ENCODE results near the gene TMSB15C.
"Not testable (repeated sequence)": the region's sequence is repeated elsewhere in the genome, so short reads cannot be mapped to it uniquely, and the experiment has no call there.

Gene TMSB15C

GRCh38 chrX:104075778-104076445 lies at the start of gene TMSB15C:
TSS of gene TMSB15C (minus strand) at chrX:104076236.
- DNase-seq (ENCODE audit: low spot score), result not testable (repeated sequence)

DNA sequence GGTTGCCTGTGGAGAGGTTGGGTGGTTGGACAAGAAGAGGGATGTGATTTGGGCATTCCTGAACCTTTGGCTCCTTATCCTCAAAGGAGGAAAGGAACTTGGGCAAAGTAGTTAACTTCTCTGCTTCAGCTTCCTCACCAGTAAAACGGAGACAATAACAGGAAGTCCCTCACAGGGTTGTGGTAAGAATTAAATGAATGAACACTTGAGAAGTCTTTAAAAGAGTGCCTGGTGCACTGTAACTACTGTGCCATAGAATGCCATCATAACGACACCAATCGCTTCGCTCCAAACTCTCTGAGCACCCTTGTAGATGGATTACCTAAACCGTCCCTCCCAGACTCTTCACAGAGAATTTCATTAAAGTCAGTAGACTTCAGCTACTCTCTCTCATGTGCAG lies 46.8 kb upstream of the TMSB15C start:
- no peak for DNase-seq (ENCODE audit: low spot score)

GRCh38 chrX:104118765-104119164 lies 42.7 kb upstream of the TMSB15C start:
- no peak for DNase-seq (ENCODE audit: low spot score)

DNA sequence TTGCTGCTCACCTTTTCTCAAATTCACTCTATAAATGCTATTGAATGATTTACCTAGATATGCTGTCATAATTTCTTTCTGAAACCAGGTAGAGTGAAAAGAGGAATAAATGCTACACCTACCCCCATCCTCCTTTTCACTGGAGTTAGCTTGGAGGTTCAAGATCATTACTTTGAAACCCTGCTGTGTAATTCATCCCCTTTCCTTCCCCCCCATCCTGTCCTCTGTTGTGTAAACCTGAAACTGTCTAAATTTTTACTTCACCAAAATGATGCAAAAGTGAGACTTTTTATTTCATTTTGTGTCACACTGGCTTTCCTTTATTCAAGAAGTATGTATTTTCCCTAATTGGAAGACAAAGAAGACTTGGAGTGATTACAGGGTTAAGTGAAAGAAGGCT lies 41.7 kb upstream of the TMSB15C start:
- DNase-seq (ENCODE audit: low spot score), result no peak

DNA sequence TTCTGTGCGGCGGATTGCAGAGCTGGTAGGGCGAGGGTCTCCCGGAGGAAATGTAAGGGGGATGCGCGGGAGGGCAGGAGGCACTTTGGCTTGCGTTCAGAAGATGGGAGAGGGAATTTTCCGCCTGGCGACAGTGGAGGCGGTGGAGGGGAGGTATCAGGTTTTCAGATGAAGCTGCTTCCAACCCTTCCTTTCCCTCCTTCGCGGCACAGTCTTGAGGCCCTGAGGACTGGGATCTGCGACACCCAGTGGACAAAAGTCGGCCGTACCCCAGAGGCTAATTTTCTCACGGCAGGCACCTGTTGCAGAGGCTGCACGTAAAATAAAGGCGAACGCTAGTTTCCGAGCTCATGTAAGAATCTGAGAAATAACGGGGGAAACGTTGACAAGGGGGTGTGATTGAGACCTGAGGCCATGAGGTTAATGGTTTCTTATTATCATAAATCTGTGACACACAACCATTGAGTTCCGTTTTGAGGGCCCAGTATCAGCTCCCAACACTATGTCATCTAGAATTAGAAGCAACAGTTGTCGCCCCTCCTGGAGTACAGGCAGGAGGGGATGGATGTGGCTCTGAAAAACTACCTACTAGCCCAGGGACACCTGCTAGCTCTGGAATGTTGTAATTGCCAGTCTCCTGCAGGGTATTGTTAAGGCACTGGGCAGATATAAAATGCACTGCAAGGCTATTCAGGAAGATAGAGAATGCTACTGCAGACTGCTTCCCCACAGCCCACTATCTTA lies 37.4 kb upstream of the TMSB15C start:
- DNase-seq (ENCODE audit: low spot score), result peak; percentile 35

DNA sequence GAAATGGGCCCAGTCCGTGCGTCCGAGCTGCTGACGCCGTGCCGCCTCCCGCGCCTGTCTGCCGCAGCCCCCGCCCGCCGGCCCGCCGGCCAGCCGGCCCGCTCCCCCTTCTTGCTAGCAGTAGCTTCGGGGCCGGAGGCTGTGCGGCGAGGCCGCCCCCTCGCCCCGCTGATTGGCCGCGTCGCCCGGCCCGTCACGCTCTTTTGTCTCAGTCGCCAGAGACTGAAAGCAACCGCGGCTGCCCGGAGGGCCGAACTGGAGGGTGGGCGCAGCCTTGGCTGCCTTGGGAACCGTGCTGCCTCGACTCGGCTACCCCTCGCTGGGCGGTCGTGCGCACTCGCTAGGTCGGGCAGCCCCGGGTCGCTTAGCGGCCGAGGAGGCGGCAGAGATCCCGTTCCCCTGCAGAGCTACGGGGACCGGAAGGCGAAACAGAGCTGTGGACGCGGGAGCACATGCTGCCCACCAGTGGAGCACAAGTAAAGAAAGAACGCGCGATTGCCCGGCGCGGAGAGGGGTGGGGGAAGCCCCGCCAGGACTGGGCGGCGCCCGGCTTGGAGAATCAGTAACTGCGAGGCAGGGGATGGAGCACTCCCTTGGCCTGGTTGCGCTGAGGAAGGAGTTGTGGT lies 36.4 kb upstream of the TMSB15C start, which contains the start of gene ZCCHC18:
TSS of gene ZCCHC18 (plus strand) at position 198 of the 626 bp plus-strand sequence. CDS start 1,589 bp downstream, outside the sequence.
- DNase-seq (ENCODE audit: low spot score), result no peak

DNA sequence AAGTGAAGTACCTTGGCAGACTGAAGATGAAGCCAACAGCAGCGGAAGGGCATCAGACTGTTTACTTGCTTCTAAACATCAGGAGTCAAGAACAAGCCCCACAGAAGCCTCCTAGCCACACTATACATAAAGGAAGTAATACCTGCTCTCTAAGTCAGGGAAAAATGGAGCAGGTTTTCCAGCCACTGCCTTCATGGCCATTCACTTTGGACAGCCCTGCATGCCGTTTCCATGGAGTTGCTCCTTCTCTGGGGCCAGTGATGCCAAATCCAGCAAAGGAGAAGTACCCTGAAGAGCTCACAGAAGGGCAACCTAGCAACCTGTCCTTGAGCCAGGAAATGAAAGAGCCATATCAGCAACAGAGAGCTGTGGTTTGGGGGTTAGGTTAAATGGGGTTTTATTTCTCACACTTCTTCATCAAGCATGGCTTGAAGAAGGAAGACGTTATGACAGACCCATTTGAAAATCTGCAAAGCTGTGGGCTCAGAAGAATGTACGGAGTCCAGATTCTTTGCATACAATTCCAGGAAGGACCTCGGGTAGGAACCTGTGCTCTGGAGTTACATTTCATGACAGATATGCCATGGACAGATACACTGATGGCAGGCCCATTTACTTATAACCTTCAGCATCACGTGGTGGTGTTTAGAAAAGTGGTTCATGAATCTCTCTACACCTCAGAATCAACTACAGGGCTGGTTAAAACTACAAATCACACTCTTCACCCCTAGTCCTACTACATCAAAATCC lies 34.6 kb upstream of the TMSB15C start:
- DNase-seq (ENCODE audit: low spot score), result not testable (repeated sequence)

- DNase-seq (ENCODE audit: low spot score), result no peak
Measured at GRCh38 chrX:104108955-104109354, 32.9 kb upstream of the TMSB15C start.

GRCh38 chrX:104105330-104106262 lies 29.6 kb upstream of the TMSB15C start:
- DNase-seq (ENCODE audit: low spot score), result no peak

GRCh38 chrX:104104676-104105075 lies 28.6 kb upstream of the TMSB15C start:
- DNase-seq (ENCODE audit: low spot score), result no peak

DNA sequence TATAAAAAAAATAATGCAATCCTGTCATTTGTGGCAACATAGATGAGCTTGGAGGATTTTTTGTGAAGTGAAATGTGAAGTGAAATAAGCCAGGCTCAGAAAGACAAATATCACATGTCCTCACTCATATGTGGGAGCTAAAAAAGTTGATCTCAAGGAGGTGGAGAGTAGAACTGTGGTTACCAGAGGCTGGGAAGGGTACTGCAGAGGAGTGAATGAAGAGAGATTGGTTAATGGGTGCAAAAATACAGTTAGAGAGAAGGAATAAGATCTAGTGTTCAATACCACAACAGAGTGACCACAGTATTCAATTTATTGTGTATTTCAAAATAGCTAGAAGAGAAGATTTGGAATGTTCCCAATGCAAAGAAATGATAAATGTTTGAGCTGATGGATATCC lies 22.9 kb upstream of the TMSB15C start:
- DNase-seq (ENCODE audit: low spot score), result no peak

- DNase-seq (ENCODE audit: low spot score), result peak; percentile 67
Measured at GRCh38 chrX:104098151-104098808, 22.2 kb upstream of the TMSB15C start.

DNA sequence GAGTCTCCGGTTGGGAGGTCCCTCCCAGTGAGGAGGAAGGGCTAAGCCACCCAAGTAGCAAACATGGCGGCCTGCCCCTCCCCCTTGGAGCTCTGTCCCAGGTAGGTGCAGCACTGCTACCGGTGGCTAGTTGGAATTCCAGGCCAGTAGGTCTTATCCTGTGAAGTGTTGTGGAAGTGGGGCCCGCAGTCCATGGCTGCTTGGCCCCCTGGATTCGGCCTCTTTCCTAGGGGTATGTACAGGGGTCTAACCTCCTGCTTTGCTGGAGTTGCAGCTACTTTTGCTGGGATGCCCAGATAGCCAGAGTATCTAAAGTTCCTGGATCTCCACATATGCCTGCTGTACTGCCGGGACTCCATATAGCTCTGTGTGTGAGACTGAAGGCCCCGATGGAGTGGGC lies 9.9 kb upstream of the TMSB15C start:
- DNase-seq (ENCODE audit: low spot score), result no peak

DNA sequence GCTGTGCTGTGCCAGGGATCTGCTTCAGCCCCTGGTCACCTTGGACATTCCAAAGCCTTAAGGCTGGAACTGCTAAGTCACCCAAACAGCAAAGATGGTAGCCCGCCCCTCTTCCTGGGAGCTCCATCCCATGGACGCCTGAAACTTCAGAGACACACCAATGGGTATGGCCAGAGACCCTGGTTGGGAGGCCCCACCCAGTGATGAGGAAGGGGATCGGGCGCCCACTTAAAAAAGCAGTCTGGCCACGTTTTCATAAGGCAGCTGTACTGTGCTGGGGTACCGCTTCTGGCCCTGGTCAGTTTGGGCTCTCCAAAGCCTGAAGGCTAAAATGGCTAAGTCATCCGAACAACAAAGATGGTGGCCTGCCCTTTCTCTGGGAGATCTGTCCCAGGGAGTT lies 9.4 kb upstream of the TMSB15C start:
- DNase-seq (ENCODE audit: low spot score), result no peak

- DNase-seq (ENCODE audit: low spot score), result no peak
Measured at GRCh38 chrX:104084534-104085277, 8.7 kb upstream of the TMSB15C start.

DNA sequence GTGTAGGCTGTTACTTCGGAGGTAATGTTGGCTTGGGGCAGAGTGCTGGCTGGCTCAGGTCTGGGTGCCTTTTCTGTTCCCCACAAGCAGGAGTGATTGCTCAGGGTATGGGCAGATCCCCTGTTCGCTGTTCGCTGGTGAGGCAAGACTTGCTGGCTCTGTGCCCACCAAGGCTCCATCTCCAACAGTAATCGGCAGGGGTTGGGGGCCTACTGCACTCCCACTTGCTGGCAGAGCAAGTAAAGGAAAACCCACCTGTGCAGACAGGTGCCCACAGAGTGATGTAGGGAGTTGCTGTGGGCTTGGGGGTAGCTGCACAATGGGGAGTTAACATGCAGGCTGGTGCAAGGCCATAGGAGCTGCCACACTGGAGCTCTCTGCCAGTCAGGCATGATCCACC lies 8.0 kb upstream of the TMSB15C start:
- no peak for DNase-seq (ENCODE audit: low spot score)

GRCh38 chrX:104077854-104078253 lies 1.8 kb upstream of the TMSB15C start:
- not testable (repeated sequence) for DNase-seq (ENCODE audit: low spot score)

DNA sequence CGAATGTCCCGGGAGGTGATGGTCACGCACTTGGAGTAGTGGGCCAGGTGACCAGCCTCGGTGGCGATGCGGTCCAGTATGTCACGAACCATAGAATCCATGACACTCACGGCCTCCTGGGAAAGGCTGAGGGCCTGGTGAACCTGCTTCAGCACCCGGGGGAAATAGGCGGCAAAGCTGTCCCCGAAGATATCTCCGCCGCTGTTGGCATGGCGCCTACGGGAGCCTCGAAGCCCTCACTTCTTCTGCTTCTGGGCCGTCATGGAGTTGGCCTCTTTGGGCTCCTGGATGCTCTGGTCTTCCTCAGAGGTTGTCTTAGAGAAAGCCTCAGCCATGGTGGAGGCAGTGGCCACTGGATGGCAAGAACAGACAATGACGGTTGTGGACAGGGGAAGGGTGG lies 13.4 kb downstream of the TMSB15C start:
- DNase-seq (ENCODE audit: low spot score), result not testable (repeated sequence)

- not testable (repeated sequence) for DNase-seq (ENCODE audit: low spot score)
Measured at GRCh38 chrX:104054956-104055355, 21.1 kb downstream of the TMSB15C start.

DNA sequence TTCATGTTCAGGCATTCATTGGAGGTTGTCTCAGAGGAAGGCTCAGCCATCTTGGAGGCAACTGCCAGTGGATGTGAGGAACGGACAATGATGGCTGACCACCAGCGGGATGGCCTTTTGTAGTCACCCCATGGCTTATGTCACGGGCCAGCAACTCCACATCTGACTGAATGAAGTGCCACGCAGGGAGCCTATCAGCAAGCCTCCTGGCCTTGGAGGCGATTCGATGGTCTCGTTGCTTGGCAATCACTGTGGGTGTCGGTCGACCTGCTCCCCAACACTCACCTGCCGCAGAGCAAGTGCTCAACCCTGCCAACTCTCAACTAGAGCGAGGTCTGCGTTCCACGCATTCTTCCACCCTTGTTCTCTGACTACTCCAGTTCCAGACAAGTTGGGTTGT lies 28.9 kb downstream of the TMSB15C start:
- no peak for DNase-seq (ENCODE audit: low spot score)

All from putamen (tissue), 1 donor.